GM21529 (cell line): ENCODE data around the gene TRIAP1.
"Not testable (repeated sequence)": the region's sequence is repeated elsewhere in the genome, so short reads cannot be mapped to it uniquely, and the experiment has no call there.

Experiments
- ATAC-seq: cut with Tn5 transposase; IDR thresholded peaks from one replicate; pipeline ENCODE4 v1.9.1; 2021; ENCODE audit not compliant: unreplicated experiment

The TRIAP1 gene

DNA sequence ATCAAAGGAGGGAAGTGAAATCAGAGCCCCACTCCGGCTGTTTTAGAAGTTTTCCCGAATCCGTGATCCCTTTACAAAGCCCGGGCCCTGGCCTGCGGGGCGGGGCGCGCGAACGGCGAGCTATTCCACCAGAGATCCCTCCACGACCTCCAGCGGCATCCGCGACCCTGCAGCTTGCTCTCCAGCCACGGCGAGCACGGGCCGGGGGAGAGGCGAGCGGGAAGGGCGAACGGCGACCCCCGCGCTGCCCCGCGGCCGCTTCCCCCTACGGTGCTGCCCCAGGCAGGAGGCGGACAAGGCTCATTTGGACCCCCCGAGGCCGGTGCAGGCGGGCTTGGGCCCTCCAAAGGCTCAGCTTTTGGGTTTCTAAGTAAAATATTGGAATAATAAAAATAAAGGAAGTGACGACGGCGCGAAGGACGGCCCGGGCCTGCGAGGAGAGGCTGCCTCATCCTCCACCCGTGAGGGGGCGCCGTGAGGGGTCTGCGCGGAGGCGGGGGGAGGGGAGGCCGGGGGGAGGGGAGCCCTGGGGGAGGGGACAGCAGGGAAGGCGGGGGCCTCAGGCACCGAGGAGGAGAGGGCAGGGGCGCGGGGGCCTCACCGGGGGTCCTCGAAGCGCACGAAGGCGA is 22.8 kb upstream of the TRIAP1 start:
- ATAC-seq: peak; percentile 21

DNA sequence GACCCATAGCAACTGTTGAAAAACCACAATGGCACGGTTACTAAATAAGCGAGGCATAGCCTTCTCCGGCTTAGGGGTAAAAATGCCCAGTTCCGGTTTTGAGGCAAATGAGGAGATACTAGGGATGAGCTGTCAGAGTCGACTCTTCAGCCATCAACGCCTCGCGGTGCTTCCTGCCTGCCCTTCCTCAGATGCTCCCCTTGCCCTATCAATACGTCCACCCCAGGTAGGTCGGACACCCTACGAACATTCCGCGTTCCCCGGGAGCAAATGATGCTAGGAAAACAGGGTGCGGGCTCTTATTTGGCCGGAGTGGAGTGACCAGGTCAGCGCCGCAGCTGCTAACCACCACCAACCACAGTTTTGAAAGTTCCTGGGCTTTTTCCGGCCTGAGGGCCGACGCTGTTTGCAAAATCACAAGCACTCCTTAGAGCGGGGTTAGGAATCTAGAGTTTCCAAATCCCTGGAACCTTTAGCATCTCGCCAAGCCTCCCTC is 22.2 kb upstream of the TRIAP1 start:
- peak; percentile 17 for ATAC-seq

DNA sequence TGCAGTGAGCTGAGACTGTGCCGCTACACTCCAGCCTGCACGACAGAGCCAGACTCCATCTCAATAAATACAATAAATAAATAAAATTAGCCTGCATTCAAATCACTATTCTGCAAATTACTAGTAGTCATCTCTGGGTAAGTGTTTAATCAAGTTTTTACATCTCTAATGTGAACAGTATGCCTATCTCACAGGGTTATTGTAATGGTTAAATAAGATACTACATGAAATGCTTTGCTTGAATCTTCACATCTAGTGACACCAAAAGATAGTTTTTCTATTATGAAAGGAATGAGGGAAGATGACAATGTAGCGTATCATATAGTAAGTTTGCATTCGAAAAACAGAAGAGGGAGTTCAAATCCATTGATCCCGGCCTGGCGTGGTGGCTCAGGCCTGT is 21.3 kb upstream of the TRIAP1 start:
- no peak for ATAC-seq

DNA sequence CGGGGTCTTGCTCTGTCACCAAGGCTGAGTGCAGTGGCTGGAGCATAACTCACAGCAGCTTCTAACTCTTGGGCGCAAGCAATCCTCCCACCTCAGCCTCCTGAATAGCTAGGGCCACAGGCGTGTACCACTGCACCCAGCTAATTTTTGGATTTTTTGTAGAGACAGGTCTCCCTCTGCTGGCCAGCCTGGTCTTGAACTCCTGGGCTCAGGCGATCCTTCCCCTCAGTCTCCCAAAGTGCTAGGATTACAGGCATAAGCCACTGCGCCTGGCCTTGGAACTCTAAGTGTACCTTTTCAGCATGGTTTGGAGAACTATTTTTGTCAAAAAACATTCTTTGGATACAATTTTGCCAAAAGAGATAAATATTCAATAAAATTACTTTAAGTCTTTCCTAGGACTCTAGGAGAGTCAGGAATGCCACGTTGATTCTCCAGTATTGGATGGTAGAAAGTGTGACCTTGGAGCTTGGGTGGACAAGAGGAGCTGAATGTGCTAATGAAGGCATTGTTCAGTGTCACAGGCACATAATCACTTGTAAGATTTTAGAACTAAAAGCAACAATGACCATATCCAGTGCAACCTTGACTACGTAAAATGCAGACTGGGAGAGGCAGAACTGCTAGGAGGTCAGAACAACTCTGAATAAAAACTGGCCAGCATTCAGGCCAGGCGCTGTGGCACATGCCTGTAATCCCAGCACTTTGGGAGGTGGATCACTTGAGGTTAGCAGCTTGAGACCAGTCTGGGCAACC is 20.6 kb upstream of the TRIAP1 start:
- ATAC-seq: no peak

DNA sequence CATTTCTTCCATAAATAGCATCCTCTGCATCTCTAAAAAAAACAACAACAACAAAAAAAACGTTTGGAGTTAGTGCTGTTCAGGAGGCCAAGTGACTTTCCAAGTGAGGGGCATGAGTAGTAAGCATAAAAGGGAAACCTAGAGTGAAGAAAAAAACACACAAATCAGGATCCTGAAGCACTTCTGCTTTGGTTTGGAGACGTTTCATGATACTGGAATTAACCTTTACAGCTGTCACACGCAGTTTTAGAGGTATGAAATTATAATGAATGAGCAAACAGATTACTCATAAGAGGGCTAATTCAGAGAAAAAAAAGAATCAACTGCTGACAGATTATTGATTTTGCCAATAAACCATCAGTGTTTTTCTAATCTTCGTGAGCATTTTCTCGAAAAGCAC is 19.6 kb upstream of the TRIAP1 start:
- ATAC-seq: no peak

DNA sequence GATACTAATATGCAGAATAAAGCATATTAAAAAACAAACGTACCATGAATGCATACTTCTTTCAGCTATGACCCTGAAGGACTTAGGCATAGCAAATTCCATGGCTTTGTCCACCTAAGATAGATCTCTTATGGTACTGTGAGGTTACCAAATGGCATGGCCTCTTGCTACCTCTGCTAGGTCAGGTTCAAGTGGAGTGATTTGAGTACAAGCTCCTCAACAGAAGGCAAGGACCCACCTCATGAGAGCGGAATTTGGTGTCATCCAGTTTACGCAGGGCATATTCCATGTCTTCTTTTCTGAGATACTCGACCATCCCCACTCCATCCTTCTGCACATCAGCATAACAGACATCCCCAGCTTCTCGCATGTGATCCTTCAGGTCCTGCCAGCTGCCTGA is 17.5 kb upstream of the TRIAP1 start:
- ATAC-seq: no peak

DNA sequence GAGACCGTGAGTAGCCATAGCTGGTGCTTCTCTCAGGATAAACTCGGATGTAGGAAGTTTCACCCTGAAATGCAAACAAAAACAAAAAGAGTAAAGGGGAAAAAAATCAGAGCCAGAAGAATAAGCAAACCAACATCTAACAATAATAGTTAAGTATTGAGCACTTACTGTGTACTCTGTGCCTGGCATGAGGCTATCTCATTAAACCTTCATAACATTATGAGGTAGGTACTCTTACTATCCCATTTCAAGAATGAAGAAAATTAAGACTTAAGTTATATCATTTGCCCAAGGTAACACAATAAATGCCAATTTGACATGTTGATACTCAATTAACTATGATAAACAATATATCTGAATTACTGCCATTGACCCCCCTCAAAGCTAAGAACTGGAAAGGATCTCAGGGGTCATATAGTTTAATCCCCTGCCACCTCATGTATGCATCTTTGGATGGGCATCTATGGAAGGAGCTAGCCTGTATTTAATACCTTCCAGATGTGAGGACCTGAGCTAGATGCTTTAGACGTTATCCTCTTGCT is 16.0 kb upstream of the TRIAP1 start:
- ATAC-seq: no peak

DNA sequence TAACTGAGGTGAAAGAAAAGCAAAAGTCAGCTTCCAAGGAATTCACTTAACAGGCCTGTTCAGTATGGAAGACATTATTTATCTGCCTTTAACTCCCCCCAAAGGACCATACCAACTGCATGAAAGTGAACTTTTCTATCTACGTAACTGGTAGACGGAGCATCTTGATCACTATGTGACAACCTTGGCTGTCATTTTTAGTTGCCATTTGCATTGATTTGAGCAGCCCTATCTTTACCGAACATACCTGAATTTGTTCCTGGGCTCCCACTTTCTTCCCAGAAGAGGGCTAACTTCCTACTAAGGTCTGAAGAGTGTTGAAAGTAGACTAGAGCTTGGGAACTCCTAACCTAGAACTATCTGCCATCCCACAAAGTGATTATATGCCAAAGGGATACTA is 14.0 kb upstream of the TRIAP1 start:
- no peak for ATAC-seq

DNA sequence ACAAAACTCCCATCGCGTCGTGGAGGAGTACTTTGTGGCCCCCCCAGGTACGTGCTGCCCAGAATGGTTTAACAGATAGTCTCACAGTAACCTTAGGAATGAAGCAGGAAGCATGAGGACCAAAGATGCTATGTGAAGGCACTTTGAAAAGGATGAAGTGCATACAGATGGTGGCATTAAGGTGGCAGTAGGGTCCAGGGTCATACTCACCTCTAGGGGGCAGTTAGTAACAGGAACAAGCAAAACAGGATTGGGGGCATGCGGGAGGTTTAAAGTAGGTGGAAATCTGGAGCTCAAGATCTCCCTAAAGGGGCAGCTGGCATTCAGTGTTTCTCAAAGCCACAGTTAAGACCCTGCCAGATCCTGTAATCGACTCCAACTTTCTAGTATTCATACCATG is 10.9 kb upstream of the TRIAP1 start:
- ATAC-seq: no peak

DNA sequence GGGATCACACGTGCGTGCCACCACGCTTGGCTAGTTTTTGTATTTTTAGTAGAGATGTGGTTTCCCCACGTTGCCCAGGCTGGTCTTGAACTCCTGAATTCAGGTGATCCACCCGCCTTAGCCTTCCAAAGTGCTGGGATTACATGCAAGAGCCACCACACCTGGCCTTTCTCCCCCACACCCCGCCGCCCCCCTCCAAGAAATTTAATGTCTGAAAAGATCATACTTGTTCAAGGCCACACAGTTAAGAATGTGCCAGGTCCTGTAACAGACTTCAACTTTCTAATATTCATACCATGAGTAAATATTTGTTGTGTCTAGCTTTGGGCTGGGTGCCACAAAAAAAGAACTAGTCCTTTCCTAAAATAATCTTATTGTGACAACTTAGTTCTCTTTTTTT is 9.1 kb upstream of the TRIAP1 start:
- no peak for ATAC-seq

DNA sequence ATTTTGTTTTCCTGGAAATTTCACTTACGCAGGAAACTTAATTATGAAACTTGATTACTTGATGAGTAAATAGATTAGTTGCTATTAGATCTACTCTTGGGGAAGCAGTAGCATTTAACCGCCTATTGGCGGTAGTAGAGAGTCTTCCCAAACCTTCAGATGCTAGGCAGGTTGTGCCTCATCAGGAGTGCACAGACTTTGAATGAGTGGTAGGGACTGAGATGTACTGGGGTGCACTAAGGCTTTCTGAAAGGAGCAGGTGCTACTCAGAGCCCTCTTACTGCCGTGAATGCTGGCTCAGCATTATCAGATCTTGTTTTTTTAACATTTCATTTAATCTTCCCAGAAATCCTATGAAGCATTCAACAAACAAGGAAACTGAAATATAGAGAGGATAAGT is 7.8 kb upstream of the TRIAP1 start:
- peak; percentile 72 for ATAC-seq

DNA sequence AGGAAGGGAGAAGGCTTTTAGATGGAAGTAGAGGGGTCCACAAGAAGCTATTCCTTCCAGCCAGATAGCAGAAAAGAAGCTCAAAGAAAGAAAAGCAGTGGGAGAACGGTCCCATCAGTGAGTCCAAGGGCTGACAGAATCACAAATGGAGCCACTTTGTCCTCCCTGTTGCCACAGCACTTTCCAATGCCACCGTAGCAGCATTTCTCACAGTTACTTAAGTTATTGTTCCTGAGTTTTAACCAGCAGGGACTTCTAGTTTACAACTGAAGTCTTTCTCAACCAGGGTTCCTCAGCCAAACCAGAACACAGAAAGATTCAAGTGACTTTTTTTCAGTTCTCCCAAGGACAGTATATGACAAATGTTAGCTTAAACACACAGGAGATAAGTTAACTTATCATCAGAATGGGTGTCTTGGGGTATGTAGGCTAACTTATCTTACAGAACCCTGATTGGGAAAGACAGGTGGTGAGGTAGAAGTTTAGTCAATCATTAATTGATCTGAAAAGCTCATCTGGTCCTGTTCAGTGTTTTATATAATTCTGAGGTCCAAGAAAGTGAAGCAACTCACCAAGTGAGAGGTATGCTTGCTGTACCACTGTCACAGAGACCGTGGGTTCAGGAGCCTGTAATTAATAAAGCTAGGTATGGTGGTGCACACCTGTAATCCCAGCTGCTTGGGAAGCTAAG is 7.0 kb upstream of the TRIAP1 start:
- no peak for ATAC-seq

DNA sequence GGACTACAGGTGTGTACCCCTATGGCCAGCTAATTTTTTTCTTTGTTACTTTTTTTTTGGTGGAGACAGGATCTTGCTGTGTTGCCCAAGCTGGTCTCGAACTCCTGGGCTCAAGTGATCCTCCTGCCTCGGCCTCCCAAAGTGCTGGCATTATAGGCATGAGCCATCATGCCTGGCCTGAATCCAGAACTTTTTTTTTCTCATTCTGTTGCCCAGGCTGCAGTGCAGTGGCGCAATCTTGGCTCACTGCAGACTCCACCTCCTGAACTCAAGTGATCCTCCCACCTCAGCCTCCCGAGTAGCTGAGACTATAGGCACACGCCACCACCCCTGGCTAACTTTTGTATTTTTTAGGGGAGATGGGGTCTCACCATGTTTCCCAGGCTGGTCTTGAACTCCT is 6.3 kb upstream of the TRIAP1 start:
- not testable (repeated sequence) for ATAC-seq

DNA sequence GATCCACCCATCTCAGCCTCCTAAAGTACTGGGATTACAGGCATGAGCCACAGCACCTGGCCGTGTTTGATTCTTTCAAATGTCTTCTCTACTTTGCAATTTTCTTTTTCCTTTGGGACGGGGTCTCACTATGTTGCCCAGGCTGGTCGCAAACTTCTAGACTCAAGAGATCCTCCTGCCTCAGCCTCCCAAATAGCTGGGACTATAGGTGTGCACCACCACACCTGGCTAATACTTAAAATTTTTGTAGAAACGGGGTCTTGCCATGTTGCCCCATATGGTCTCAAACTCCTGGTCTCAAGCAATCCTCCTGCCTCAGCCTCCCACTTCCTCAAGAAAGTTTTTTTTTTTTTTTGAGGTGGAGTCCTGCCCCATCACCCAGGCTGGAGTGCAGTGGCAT is 1.8 kb upstream of the TRIAP1 start:
- no peak for ATAC-seq

DNA sequence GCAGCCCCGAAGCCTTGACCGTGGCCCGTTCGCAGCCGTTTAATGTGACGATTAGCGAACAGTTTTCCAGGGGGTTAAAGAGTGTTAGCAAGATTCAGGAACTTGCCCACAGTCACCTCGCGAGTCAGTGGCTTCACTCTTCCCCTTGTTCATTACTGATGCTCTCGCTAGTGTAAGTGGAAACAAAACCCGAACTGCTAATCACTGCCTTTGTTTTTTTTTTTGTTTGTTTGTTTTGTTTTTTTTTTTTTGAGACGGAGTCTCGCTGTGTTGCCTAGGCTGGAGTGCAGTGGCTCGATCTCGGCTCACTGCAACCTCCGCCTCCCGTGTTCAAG is 627 bp upstream of the TRIAP1 start:
- ATAC-seq: not testable (repeated sequence)

DNA sequence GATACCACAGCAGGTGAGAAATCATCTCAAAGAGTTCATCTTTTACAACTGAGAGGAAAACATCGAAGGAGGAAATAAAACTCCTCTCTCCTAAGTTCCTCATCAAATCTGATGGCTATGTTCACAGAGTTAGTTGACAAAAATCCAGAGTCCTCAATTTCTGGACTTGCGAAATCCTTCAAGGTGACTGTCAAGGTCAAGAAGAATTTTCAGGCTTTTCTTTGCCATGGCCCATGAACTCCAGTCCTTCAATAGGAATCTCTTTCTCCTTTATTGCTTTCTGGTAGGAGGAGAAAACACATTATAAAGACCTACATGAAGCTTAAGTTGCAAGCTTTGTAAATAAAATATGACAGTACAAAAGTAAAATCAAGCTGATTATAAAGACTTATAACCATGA is 1.5 kb downstream of the TRIAP1 start:
- ATAC-seq: no peak

DNA sequence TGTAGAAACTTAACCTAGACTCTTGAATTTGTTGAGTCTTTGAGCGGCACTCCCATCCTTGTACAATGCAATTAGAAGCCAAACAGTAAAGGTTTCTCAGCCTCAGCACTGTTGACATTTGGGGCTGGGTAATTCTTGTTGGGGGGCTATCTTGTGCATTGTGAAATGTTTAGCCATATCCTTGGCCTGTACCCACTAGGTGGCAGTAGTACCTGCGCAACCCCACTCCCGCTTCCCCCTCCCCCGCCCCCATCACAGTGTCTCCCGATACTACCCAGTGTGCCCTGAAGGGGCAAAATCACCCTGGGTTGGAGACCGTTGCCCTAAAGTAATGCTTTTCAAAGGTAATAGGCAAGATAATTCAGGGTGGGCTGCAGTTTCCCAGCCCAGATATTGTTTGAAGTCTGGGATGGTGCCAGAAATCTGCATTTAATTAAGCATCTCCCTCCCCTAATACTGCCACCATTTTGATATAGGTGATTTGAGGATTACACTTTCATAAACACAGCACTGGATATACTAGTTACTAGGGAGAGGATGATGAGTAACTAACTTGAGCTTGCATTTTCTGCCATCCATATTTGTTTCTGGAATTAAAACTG is 6.4 kb downstream of the TRIAP1 start:
- no peak for ATAC-seq

DNA sequence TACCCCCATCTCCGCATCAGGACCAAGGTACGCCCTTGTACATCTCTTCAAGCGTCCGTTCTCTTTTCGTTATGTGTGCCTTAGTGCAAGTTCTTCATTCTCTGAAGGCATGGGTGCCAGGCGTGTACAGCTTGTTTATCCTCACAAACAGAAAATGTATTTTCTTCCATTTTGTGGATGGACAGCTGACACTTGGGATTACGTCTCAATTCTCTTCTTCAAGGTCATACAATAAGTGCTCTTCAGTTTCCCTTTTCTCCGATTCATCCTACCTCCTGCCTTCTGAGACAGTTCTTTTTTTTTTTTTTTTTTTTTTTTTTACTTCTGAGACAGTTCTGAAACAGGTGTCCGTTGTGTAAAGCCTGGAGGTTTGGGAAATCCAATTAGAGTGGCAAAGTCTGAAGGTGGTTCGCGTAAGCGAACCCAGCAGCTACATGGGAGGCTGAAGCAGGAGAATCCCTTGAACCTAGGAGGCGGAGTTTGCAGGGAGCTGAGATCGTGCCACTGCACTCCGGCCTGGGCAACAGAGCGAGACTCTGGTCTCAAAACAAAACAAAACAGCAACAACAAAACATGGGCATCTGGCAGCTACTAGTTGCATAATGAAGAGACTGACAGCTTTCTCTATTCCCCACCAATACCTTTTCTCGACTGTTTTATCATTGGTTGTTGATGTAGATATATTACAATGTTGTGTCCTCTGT is 7.5 kb downstream of the TRIAP1 start:
- ATAC-seq: no peak

DNA sequence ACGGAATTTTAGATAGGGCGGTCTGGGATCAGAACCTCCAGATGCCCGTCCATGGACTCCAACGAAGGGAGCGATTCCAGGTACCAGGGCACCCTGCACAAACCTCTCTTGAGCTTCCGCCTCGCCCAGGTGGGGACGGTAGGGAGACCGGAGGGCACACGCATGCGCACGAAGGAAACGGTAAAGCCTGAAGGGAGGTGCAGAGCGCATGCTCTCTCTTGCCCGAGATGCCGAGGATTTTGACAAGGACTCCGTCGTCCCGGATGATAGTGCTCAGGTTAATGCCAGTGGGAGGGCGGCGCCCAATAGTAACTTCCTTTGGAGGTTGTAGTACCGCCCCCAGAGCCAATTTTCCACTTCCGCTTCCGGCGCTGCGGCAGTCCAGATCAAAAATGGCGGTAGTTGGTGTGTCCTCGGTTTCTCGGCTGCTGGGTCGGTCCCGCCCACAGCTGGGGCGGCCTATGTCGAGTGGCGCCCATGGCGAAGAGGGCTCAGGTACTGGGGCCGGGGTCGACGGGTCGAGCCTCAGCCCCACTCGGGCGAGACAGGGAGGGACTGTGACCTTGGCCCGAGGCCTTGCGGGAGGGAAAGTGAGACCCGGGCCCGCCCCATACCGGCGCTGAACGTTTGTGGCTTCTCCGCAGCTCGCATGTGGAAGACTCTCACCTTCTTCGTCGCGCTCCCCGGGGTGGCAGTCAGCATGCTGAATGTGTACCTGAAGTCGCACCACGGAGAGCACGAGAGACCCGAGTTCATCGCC is 8.3 kb downstream of the TRIAP1 start, which contains the start of gene COX6A1:
COX6A1 (plus strand) TSS at position 379 of the 760 bp plus-strand sequence; CDS start at position 393, 14 bp downstream.
- peak; percentile 95 for ATAC-seq
